Activated CD8-positive, alpha-beta memory T cell treated with anti-CD3 and anti-CD28 coated beads, Interleukin-2, amount 50 U/mL, for 4 hours (primary cell): Measurements from ENCODE around the gene KCNAB1.

Experiments used
- DNase-seq: peaks from one replicate; pipeline ENCODE4 v3.0.0-alpha.2; 2020

The KCNAB1 gene

DNA sequence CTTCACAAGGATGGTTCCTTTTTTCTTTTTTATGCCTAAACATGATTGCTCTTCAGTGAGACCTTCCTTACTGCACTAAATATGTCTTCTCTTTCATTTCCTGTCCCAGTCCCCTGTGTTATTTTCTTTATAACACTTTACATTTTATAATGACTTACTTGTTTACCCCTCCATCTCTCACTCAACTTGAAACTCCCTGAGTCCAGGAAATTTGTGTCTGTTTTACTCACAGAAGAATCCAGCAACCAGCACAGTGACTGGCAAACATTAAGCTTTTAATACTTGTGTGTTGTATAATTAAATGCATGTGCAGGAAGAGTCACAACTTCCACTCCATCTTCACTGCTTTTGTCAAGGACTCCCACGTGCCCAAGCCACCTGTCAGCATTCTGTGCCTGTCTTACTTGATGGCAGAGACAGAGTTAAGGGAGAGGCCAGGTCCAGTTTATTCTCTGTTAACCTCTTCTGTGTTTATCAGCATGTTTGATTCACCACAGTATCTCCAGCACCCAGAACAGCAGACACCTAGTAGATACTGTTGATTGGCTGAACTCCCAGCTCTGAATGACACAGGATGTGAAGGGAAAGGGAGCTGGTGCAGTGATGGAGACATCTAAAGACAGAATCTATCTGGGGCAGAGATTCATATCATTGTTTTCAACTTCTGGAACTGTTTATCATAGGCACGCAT lies 391.8 kb downstream of the KCNAB1 start:
- no peak for DNase-seq

DNA sequence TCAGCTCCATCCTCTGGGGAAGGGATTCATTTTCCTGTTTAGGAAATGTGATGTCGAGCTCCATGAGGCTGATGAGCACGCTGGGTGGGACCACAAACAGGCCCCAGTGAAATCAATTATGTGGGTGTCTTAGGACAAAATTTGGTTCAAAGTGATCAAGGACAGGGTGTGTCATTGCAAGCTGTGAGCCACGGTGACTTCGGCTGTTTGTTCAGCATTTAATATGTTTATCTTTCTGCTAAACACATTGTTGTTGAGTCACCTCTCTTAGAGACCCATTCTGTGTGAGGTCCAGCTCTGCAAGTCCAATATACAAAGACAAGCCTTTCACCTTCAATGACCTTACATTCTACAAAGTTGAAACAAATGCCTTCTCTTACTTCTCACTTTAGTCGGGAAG lies 393.2 kb downstream of the KCNAB1 start:
- DNase-seq = no peak

DNA sequence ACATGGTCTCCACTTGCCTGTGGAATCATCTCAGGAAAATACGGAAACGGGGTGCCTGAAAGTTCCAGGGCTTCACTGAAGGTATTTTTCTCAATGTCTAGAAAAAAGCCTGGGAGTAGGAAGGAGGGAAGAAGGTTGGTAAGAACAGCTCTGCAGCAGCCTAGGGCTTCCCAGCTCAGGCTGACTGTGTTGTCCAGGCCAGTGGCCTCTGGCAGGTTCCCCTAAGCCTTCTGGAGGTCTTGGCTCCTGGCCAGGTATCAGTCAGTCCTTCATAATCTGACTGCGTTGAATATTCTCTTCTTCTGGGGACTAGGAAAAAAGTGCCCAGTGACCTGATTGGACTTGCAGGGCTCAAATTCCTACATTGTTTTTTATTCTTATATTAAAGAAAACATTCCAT lies 395.9 kb downstream of the KCNAB1 start:
- no peak for DNase-seq

DNA sequence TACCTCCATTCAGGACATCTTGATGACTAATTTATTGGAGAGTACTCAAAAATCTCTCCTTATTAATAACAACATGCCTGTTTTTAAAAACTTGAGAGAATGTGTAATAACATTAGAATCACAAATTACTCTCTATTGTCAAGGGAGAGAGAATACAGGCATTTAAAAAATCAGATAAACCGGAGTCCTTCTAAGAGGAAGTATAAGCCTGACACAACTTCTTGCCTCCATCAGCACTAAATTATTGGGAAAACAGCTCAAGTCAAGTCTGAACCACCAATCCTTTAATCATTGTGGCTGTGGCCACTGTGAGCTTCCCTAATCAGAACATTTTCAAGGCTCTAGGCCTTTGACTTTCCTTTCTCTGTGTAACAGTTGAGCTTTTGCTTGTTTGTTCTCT lies 396.6 kb downstream of the KCNAB1 start:
- DNase-seq = no peak

DNA sequence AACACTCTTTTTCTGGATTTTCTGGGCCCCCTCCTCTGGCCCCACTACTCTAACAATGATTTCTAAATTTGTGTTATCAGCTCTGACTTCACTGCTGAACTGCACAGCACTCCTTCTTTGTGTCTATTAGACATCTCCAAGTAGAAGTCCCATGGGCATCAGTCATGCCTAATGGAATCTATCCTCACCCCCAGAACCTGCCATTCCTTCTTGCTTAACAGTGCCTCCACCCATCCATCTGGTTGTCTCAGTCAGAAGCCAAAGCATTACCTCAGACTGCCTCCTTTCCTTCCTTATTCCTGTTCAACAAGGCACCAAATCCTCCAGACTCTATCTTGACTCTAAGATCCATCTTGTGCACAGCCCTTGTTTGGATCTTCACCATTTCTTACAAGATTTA lies 398.3 kb downstream of the KCNAB1 start:
- DNase-seq = no peak

DNA sequence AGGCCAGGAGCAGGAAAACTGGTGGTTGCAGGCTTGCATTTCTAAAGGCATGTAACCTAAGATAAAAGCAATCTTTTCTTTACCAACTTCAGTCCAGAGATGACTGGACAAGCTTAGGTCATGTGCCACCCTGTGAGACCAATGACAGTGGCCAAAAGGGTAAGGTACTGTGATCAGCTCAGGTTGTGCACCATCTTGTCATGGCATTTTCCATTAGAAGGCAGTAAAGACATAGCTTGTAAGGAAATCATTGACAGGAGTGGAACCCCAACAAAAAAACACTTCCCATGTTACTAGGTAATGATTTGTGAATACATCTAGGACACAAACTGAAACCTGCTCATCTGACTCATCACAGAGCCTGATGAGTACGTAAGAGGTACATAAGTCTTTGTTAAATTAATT lies 399.4 kb downstream of the KCNAB1 start:
- no peak for DNase-seq

DNA sequence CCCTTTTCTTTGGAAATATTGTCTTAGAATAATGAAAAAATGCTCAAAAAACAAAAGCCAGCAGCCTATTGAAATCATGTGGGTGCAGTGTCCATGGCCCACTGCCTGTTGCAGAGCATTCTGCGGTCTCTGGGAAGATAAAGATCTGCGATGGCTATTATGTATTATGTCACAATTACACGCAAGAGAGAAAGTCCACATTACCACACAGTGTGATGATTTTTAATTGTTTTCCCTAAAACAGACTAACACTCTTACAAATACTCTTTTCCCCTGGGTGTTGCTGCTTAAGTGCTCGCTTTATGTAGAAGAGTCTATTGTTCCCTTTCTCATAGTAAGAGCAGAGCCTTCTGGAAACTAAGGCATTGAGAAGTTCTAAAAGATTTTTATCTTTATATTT lies 402.3 kb downstream of the KCNAB1 start:
- no peak for DNase-seq

DNA sequence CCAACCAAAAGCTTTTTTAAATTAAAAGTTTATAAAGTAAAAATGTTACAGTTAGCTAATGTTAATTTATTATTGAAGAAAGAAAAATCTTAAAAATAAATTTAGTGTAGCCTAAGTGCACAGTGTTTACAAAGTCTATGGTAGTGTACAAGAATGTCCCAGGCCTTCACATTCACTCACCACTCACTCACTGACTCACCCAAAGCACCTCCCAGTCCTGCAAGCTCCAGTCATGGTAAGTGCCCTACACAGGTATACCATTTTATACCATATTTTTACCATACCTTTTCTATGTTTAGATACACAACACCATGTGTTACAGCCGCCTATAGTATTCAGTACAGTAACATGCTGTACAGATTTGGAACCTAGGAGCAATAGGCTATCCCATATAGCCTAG lies 405.4 kb downstream of the KCNAB1 start:
- no peak for DNase-seq

DNA sequence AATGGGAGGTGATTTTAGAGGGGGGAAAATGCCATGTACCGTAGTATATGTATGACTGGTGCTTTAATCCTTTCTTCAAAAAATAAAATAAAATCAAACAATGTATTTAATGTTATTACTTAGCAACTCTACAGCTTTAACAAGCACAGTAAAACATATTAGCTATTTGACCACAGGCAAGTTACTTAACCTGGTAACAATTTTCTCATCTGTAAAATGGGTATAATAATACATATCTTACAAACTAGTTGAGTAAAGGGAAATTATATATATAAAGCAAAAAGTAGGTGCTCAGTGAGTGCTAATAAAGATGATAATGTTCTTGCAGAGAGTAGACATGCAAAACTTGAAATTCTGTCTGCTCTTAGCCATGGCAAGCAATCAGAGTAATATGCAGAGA lies 406.7 kb downstream of the KCNAB1 start:
- no peak for DNase-seq

DNA sequence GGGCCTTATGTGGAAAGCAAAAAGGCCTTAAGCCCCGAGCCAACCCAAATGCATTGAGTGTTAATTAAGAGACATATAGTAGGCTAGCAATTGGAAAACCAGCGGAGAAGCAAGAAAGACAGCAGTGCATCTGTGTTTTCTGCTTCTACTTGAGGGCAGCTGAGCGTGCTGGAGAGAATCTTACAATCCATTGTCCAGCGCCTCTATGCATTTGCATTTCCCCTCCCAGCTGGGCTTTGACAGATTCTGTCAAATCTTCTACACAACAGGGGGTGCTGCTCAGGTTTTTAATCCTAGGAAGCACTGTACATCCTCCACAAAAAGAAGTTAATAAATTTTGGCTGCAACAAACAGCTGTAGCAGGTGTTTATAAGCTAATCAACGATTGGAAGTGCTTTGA lies 410.6 kb downstream of the KCNAB1 start:
- no peak for DNase-seq

DNA sequence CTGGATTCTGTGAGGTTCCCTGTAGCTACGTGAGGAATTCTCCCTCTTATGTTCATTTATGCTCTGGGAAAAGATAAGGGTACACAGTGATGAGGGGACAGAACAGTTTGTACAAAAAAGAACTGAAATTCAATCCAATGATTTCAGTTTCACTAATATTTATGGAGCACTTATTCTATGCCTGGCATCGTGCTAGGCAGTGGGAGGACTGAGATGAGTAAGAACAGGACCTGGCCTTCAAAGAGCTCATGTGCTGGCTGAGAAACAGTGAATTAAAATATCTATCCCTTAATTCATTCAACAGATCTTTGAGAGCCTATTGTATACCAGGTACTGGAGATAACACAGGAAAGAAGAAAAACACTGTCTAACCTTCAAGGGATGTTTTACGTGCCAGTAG lies 412.4 kb downstream of the KCNAB1 start:
- no peak for DNase-seq

DNA sequence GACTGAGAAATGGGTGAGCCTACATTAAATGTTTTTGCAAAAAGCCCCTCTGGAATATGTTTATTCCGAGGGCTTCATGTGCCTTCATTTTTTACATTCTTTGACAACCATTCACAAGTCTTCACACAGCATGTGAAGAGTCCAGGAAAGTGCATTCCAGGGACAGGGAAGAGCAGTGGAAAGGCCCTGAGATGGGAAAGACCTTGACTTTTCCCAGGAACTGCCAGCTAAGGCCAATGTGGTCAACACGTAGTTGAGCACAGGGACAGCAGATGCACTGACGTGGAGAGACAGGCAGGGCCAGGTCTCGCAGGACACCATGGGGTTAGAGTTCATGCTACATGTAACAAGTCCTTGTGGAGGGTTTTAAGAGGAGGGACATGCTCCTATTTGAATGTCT lies 412.8 kb downstream of the KCNAB1 start:
- no peak for DNase-seq

DNA sequence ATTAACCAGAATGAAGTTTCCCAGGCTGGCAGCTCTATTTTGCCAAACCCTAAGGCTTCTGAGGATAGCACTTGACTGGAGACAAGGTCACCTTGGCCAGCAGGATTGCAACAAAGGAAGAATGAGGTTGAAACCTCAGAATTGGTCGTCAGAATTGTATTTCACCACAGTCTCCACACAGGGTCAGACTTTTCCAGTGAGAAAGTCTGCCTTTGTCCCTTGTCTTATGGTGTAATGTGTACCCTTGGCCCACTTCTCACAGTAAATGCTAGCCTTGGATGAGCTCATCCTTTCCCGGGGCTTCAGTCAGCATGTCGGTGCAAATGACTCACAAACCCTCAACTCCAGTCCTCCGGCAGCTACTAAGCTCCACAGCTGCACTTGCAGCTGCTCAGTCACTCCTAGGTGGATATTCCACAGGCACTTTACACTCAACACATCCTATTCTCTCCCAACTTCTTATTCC lies 414.8 kb downstream of the KCNAB1 start:
- no peak for DNase-seq

DNA sequence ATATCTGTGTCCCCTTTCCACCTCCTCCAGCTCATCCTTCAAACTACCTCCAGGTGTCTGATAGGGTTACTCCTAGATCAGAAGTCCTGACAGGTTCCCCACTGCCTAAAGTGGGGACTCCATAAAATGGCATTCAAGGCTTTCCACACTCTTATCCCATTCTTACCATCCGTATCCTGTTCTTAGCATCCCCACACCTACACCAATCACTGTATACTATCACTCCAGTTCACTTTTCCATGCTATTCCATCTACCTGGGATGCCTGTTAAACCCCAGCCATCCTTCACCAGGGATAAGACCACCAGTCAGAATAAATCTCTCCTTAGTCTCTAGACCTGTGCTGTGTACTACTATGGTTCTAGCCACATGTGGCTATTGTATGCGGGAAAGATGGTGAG lies 415.4 kb downstream of the KCNAB1 start:
- no peak for DNase-seq

DNA sequence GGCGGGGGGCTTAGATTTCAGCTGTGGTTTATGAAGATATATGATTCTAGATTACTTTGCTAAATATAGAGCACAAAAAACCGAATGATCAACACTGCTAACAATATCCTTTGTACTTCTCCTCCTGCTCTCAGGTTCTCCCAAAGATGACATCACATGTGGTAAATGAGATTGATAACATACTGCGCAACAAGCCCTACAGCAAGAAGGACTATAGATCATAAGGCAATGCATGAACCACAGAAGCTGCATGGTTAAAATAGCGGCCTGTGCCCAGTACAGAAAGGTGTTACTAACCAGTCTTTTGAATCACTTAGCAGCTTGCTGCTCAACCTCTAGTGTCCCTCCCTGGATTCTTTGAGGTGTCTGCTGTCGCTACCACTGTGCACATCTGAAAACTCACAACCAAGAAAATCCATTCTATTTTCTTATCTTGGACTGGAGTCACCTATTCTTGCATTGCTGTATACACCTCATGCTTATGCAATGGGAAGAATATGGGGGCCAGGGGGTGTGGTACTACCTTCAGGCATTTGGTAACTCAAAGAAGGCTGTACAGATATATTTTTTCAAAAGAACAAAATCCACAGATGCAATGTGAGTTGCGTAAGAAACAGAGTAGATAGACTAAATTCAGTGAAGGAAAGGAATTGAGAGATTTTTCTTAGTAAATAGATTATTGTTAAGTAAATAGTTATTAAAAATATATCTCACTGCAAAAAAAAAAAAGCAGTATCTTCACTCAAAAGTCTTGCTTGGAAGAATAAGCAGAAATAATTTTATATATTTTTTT lies 416.3 kb downstream of the KCNAB1 start:
- DNase-seq = no peak

DNA sequence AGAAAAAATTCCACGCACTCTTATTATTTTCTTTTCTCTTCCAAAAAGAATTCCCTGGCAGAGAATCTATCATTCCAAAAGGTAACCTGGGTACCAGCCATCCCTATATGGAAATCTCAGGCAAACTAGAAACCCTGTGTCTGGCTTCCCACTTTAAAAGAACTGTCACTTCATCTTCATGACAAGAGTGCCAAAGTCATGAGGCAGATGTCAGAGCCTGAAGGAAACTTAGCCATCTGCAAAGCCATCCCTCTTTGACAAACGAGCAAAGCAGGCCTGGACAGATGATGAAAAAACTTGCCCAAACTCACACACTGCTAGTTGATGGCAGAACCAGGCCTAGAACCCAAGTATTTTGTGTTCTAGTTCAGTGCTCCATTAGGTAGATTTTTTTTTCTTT lies 418.7 kb downstream of the KCNAB1 start:
- no peak for DNase-seq

DNA sequence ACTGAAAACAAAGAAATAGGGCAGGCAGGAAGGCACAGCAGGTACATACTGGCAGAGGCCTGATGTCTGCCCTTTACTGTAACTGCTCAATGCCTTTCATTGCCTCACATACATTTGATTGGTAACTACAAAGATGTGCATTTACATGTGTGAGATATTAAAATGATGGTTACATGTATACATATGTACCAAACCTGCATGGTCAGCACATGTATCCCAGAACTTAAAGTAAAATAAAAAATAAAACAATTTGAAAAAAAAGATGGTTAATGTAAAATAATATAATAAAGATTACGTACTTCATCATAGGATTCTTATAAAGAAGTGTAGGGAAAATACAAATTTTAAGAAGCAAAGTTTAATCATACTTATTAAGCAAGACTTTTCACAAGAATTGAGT lies 419.4 kb downstream of the KCNAB1 start:
- DNase-seq = no peak

DNA sequence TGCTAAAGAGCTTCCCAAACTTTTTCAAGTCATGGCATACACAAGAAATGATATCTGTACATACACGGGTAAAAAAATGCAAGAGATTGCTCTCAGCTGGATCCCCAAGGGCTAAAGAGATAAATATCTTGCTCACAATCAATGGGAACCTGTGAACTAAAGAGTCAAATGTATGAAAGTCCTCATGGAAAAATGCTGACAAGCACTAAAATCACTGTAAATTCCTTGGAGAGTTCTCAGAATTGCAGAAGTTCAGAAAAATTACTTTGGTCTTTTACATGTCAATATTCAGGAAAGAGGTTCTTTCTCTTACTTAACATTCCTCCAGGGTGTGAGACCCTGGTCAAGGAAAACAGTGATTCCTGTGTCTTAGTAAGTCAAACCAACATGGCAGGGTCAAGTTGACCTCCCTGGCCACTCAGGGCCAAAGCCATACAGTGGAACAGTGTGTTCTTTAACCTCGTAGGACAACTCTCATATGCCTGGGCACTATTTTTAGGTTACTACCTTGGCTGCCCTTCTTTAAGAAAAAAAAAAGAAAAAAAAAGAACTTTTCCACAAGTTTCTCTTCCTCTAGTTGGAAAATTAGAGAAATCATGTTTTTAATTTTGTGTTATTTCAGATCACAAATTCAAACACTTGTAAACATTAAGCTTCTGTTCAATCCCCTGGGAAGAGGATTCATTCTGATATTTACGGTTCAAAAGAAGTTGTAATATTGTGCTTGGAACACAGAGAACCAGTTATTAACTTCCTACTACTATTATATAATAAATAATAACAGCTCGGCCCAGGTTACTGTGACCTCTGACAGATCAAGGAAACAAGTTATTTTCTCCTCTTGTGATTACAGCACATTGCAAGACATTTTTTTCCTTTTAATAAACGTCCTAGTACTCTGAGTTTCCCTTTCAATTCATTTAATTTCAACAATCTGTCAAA lies 422.0 kb downstream of the KCNAB1 start:
- no peak for DNase-seq

DNA sequence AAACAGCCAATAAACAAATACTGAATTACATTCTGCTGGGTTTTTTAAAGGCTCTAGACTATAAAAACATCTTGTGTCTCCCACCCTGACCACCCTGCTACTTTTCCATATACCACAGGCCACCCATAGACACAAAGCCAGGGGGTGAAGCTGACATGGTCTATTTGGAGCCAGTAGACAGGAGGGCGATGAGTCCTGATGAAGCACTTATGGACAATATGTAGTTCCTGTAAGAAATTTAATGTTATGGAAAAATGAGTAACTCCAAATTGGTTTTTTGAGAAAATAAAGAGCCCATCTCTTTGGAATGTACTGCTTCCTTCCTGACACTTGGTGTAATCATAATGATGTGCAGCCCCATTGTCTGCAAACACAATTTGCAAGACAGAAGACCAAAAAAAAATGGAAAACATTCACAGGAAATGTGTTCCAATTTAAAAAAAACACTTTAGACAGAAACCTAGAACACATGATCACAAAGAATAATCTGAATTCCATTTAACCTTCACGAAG lies 422.7 kb downstream of the KCNAB1 start:
- no peak for DNase-seq

DNA sequence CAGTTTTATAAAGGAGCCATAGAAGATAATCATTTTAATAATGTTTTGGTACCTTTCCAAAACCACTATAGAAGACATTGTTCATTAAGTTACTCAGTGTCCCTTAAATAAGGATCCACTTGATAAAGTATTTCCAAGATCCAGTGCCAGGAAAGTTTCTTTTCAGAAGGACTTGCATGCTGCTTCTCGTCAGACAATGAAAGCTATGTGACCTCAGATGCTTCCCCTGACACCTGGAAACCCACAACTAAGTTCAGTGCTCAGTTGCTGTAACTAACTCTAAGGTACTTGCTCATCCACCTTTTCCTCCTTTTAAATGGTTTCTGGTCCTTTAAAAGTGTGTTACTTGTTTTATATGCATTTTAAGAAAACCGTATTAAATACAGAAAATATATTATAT lies 427.3 kb downstream of the KCNAB1 start:
- no peak for DNase-seq

DNA sequence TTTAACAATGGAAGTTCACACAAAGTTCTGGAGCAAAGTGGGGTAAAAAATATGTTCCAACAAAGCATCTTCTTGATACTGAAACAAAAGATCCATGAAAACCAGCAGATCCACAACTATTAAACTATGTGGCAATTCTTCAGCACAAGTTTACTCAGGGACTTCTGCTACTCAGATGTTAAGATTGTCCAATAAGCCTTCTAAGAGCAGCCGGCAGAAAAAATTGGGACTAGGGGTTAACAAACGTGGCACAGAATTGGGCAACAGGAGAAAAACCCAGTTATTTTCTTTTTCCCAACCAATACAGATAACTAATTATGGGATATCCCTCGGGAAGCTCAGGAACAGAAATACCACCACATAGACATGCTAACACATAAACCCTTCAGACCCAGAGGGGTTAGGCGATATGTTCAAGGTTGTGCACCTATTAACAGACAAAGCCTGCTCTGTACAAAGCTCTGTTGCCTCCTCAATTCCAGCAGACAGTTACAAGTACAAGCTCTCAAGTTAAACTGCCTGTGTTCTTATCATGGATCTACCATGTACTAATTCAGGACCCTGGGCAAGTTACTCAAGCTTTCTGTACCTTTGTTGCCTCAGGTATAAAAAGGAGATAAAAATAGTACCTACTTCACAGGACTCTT lies 427.8 kb downstream of the KCNAB1 start:
- no peak for DNase-seq

DNA sequence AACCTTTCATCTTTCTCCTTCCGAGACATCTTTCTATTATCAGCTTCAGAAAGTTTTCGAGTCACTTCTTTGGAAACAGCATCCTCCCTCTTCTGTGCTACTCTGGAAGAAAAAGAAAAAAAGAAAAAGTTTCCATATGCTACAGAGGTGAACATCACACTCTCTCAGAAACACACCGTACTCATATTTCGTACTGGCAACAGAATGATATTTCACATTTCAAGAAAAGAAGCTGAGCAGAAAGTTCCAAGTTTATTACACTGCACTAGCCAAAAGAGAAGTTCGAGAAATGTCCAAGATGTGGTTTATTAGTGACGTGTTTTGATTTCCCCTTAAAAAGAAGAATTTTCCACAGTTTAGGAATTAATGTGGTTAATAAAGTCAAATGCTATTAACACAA lies 428.5 kb downstream of the KCNAB1 start:
- DNase-seq = no peak

DNA sequence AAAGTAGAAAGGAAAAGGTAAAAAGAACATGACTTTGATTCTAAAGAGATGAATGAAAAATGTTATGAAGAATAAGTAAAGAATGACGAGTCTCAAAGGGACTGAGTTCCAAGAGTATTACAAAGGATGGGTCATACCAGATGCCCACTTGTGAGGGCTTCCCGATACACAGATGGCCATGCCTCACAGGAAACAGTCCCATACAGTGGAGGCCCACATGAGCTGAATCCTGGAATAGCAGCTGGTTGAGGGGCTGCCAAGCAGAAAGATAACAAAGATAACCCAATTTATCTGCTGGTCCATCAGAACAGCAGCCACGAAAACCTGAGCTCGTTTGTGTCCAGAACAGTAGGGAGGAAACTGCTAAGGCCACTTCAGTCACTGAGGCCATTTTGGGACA lies 430.9 kb downstream of the KCNAB1 start:
- DNase-seq = no peak
